ENCODE results near the gene ARL14EPL.

ARL14EPL gene

DNA sequence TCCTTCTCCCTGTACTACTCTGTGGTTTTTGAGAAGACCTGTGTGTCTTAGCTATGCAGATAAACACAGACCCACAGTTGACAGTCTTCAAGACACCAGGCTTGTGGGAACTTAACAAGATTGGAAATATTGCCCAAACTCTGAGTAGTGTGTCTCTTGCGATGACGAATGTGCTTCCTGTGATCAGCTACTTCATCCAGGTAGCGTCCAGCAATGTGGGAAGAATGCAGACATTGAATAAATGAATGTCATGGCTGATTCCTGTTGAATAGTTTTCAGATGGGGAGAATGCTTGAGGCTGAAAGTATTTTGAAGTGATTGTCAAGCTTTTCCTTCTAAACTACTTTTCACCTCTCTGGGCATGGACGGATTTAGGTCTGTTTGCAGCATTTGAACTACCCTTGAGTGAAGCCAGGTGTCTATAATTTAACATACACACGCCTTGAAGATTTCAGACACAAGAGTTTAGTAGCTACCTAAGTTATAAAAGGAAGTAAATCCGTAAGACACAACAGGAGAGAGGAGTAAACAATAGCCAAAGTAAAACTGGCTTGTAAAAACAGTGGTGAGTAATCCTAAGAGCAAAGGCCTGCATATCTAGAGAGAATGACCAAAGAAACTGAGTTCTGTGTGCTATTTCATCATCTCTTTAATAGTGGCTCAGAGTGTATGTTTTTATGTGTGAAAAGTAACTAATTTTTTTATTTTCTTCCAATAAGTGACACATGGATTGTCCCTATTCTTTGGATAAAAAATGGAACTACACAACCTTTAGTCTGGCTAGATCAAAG is 30.0 kb upstream of the ARL14EPL start:
- TF ChIP-seq, protein P1, sequence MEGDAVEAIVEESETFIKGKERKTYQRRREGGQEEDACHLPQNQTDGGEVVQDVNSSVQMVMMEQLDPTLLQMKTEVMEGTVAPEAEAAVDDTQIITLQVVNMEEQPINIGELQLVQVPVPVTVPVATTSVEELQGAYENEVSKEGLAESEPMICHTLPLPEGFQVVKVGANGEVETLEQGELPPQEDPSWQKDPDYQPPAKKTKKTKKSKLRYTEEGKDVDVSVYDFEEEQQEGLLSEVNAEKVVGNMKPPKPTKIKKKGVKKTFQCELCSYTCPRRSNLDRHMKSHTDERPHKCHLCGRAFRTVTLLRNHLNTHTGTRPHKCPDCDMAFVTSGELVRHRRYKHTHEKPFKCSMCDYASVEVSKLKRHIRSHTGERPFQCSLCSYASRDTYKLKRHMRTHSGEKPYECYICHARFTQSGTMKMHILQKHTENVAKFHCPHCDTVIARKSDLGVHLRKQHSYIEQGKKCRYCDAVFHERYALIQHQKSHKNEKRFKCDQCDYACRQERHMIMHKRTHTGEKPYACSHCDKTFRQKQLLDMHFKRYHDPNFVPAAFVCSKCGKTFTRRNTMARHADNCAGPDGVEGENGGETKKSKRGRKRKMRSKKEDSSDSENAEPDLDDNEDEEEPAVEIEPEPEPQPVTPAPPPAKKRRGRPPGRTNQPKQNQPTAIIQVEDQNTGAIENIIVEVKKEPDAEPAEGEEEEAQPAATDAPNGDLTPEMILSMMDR (IDR thresholded peaks at IDR 0.05; ENCODE audit: borderline replicate concordance, control extremely low read depth, extremely low read depth, insufficient read depth, missing control alignments): no peak
- in situ Hi-C loops (cut with MboI; ENCODE audit: low sequenced_read_pairs, unreplicated experiment): no loop called here
- no peak for DNase-seq (ENCODE audit: low spot score)

DNA sequence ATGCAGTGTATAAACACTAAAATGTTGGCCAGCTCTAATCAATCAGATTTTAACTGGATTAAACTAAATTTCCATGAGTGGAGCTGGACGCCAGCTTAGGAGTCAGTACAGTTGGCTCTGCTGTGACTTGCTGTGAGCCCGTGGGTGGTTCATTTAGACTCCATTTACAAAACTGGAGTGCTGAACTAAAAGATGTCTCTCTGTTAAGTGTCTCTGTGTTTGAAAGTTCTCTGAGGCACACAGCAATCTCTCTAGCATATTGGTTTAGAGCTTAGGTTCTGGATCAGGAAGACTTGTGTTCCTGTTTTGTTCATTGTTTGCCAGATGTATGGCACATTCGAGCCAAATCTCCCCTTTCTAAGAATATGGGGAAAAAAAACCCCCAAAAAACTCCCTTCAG is 28.0 kb upstream of the ARL14EPL start:
- TF ChIP-seq, protein P1 (IDR thresholded peaks at IDR 0.05; ENCODE audit: borderline replicate concordance, control extremely low read depth, extremely low read depth, insufficient read depth, missing control alignments): no peak
- in situ Hi-C loops (cut with MboI; ENCODE audit: low sequenced_read_pairs, unreplicated experiment): no loop called here
- no peak for DNase-seq (ENCODE audit: low spot score)

DNA sequence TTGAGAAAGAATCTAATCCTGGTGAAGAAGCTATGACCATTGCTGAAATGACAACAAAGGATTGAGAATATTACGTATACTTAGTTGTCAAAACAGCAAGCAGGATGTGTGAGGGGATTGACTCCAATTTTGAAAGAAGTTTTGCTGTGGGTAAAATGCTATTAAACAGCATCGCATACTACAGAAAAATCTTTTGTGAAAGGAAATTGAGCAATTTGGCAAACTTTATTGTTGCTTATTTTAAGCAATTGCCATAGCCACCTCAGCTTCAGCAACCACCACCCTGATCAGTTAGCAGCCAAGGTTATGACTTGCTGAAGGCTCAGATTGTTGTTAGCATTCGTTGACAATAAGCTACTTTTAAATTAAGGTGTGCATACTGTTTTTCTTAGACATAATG is 22.5 kb upstream of the ARL14EPL start:
- in situ Hi-C loops (cut with MboI; ENCODE audit: low sequenced_read_pairs, unreplicated experiment): no loop called here
- TF ChIP-seq, protein P1 (IDR thresholded peaks at IDR 0.05; ENCODE audit: borderline replicate concordance, control extremely low read depth, extremely low read depth, insufficient read depth, missing control alignments): no peak
- no peak for DNase-seq (ENCODE audit: low spot score)

DNA sequence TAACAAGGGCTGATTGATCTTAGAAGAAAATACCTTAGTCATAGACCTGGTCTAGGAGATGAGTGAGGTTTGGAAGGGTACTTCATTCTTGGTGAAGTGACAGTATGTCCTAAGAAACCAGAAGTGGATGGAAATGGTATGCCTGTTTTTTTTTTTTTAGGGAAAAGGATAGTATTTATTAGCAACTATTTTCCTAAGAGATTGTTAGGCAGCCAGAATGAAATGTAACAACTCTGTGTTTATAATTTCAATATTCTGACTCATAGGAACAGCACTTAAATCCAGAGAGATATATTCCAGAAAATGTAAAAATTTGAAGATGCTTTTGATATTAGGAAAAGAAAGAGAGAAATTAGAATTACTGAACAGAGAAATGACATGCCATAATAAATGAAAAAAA is 21.2 kb upstream of the ARL14EPL start:
- TF ChIP-seq, protein P1 (IDR thresholded peaks at IDR 0.05; ENCODE audit: borderline replicate concordance, control extremely low read depth, extremely low read depth, insufficient read depth, missing control alignments): no peak
- DNase-seq (ENCODE audit: low spot score): no peak
- in situ Hi-C loops (cut with MboI; ENCODE audit: low sequenced_read_pairs, unreplicated experiment): no loop called here

DNA sequence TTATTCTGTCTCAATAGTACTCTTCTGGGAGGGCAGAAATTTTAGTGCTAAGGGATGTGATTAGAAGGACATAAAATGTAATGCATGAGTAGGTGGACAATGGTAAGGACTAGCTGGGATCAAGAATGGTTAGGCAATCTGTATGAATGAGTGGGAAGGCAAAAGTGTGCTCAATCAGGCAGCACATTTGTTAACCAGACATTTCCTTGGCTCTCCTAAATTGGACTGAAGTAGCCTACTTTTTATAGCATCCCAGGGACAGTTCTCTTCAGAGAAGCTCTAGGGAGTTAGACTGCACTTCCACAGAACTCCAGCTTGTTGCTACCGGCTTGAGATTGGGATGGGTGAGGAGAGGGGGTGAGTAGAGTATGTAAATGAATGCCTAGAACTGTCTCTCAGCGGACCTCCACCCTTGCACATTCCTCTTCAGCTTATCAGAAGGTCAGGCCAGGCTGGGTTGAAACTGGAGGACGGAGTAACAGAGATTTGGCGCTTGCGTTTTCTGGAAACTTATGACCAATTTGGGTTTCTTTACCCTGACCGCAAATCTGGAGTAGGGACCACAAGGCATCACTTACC is 19.0 kb upstream of the ARL14EPL start:
- DNase-seq (ENCODE audit: low spot score): no peak
- in situ Hi-C loops (cut with MboI; ENCODE audit: low sequenced_read_pairs, unreplicated experiment): no loop called here
- TF ChIP-seq, protein P1 (IDR thresholded peaks at IDR 0.05; ENCODE audit: borderline replicate concordance, control extremely low read depth, extremely low read depth, insufficient read depth, missing control alignments): no peak

DNA sequence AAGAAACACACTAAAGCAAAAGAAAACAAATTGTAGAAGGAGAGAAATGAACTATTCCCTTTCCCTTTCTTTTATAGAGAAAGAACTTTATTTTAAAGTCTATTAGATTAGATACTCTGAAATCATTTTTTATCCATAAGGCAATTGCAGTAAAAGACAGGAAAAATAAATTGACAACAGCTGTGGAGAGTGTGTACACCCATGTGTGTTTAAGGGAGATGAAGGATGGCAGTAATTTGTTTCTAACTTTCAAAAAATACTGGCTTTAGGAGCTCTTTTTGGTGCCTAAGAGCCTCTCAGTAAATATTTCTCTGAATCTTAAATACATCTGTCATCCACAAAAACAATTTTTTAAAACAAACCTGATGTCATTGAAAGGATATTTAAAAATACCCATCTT is 18.3 kb upstream of the ARL14EPL start:
- TF ChIP-seq, protein P1 (IDR thresholded peaks at IDR 0.05; ENCODE audit: borderline replicate concordance, control extremely low read depth, extremely low read depth, insufficient read depth, missing control alignments): no peak
- no peak for DNase-seq (ENCODE audit: low spot score)
- in situ Hi-C loops (cut with MboI; ENCODE audit: low sequenced_read_pairs, unreplicated experiment): no loop called here
